HG03460 (cell line): ENCODE measurements around the gene BET1L.
"Not testable (repeated sequence)": the region's sequence is repeated elsewhere in the genome, so short reads cannot be mapped to it uniquely, and the experiment has no call there.

Experiments
- ATAC-seq: cut with Tn5 transposase; IDR thresholded peaks from one replicate; pipeline ENCODE4 v1.9.1; 2021; ENCODE audit not compliant: unreplicated experiment

The BET1L gene

DNA sequence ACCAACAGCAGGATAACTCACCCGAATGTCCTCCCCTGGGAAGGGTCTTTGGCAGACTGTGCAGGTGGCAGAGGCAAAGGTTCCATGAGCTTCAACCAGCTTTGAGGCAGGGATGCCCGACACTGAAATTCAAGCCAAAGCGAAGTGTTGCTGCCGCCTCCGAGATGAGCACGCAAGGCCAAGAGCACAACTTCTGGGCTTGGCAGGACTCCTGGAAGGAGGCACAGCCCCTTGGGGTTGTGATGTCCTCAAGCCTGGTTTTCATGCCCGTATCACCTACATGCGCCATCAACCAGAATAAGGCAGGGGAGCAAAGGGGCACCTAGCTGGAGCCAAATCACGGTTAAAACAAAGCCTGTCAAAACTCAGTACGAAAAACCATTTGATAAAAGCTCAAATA is 23.2 kb upstream of the BET1L start:
- no peak for ATAC-seq

- no peak for ATAC-seq
These were observed 20.7 kb upstream of the BET1L start for GRCh38 chr11:227824-228379.

- no peak for ATAC-seq
These were observed 18.7 kb upstream of the BET1L start for GRCh38 chr11:225734-226453.

DNA sequence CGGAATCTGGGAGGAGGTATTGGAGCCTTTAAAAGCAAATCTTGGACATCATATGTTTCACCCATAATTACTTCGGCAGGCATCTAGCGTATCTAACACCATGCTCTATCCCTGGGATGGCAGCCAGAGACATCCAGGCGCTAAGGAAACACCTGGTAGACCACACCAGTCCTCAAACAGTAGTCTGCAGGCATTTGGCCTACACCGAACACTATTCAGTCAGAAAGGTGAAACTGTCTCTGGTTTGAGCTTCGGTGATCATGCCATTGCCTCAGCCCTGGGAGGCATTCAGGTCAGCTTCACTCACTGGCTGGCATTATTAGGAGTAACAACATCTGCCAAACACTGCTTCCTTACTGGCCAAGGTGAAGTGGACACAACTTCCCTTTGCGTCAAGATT is 17.2 kb upstream of the BET1L start:
- ATAC-seq: no peak

GRCh38 chr11:223884-224283 is 16.7 kb upstream of the BET1L start:
- no peak for ATAC-seq

DNA sequence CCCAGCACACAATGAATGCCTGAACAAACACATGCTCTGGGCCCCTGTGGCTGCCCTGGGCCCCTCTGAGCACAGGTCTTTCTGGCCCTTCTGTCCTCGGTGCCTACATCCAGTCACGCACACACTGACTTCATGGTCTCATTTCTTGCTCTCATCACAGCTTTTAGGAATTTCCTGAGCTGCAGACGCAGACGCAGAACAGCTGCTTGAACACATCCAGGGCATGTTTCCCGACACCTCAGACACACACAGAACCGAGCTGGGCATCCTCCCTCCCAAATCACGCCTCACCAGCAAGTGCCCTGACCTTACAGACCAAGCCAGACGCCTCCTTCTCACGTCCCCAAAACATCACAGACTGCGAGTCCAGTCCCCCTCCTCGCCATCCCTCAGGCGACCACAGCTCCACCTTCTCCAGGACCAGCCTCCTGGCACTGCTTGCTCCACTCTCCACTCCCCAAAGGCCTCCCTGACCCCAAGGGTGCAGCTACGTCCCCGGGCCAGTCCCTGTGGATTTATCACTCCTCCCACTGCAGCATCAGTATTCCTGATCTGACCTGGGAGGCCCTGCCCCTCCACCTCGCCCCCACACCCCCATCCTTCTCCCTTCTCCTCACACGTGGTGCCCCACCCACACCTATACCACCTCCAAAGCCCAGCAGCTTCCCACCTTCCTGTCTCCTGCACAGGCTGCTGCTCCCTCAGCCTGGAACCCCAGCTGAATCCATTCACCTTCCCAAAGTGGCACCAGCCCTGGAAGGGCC is 16.0 kb upstream of the BET1L start:
- no peak for ATAC-seq

DNA sequence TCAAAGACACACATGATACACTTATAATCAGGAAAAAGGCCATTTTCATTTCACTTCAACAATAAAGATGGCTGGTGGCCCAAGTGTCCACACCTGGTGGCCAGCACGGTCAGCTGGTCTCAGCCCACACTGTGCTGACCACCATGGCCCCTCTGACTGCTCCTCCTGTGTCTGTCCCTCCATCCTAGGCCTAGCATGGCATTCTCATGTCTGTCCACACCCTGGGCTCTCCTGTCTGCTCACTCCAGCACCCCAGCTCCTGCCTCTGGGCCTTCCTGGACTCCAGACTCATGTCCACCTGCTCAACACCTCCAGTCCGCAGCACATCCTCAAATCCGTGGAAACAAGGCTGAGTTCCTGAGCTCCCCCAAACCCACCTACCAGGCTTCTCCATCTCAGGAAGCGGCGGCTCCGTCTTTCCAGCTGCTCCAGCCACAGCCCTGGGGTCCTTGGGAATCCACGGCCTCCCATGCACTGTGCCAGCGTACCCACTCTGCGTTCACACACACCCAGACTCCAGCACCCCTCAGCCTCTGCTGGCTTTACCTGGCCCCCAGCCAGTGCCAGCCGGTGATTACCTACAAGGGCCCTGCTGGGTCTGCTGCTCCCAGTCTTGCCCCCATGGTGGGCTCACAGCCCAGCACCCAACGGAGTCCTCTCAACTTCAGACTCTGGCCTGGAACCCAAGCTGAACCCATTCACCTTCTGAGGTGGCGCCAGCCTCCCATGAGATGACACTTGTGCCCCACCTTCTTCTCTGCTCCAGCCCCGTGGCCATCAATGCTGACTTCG is 15.0 kb upstream of the BET1L start:
- ATAC-seq: no peak

DNA sequence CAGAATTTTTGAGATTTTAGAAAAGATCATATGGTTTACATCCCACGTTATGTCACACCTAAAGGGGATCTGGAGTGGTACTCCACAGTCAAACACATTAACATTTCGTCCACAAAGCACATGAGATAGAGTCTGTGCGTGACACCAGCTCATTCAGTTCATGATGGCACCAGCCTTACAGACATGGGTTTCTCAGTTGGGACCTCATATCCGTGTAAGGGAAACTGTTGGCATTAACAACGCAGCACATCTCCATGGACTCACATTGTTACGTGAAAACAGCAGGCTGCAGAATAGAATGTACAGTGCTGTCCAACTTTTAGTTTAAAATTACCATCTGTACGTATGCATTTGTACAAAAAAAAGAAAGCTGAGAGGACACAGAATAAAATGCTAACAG is 14.3 kb upstream of the BET1L start:
- ATAC-seq: no peak

GRCh38 chr11:220641-221215 is 13.5 kb upstream of the BET1L start:
- not testable (repeated sequence) for ATAC-seq

GRCh38 chr11:218815-219593 is 11.8 kb upstream of the BET1L start:
- no peak for ATAC-seq

DNA sequence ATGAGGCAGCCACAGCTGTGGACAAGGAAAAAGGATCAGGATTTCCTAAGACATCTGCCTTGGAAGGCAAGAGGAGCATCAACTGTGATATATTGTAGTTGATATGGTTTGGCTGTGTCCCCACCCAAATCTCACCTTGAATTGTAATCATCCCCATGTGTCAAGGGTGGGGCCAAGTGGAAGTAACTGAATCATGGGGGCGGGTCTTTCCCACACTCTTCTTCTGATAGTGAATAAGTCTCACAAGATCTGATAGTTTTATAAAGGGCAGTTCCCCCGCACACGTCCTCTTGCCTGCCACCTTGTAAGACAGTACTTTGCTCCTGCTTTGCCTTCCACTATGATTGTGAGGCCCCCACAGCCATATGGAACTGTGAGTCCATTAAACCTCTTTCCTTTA is 10.5 kb upstream of the BET1L start:
- ATAC-seq: no peak

- no peak for ATAC-seq
These were observed 9.1 kb upstream of the BET1L start for GRCh38 chr11:216081-216974.

- ATAC-seq: no peak
These were observed 8.4 kb upstream of the BET1L start for GRCh38 chr11:215581-216037.

DNA sequence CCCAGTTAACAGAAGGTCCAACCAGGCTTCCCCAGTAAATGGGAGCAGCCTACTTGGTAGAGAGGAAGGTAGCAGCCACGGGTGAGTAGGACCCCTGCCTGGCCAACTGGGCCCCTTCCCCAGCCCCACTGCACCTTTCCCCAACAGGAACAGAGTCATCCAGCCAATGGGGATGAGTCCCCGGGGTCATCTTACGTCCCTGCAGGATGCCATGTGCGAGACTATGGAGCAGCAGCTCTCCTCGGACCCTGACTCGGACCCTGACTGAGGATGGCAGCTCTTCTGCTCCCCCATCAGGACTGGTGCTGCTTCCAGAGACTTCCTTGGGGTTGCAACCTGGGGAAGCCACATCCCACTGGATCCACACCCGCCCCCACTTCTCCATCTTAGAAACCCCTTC is 6.9 kb upstream of the BET1L start:
- ATAC-seq: no peak

DNA sequence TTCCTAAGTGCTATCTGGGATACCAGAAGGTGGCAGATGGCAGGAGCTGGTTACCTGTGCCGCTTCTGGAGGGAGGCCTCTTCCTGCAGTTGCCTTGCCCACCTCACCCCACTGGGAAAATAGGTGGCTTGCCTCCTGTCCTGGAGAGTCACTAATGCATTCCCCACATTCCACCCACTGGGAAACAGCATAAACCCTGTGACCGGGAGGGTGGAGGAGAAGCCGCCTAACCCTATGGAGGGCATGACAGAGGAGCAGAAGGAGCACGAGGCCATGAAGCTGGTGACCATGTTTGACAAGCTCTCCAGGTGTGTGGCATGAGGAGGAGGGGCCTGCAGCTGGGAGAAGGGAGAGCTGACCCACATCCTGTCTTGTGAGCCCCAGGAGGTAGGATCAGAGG is 5.9 kb upstream of the BET1L start:
- ATAC-seq: no peak

- ATAC-seq: no peak
These were observed 5.2 kb upstream of the BET1L start for GRCh38 chr11:212150-213100.

DNA sequence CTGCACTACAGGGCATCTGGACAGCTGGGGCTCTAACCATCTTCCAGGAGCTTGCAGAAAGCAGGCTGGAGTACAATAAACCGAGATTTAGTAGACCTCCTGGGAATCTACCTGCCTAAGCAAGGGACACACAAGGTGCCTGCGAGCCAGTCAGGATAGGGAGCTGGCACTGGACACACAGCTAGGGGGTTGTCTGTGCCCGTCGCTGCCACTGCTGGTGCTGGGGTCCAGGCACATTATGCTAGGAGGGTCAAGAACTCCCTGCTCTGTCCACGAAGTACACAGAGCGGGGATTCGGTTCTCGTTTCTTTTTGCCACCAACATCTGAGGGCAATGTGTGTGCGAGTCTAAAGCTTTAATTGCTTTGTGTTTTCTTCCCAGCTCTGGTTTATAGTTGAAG is 4.5 kb upstream of the BET1L start:
- no peak for ATAC-seq

- ATAC-seq: no peak
These were observed 4.1 kb upstream of the BET1L start for GRCh38 chr11:211295-211694.
